CD4-positive, alpha-beta T cell (primary cell): ENCODE measurements around the gene CRAMP1. TPM values are rescaled to one million over a fixed set of nuclear protein-coding genes. Genes with fewer than 3 reads are reported as not detected.

Experiments
- ATAC-seq: fragments of 200-7000 bp; cut with Tn5 transposase; one replicate; pipeline ENCODE4 v1.10.0; 2022; ENCODE audit warnings: mild to moderate bottlenecking; ENCODE audit not compliant: poor library complexity
- CTCF ChIA-PET: fragments of 350-600 bp; sonication (Branson Sonifier 250); formaldehyde crosslinking; loops from one replicate; lab custom pipeline; 2021; ENCODE audit warnings: antibody characterized with exemption, inconsistent platforms; lab: Charles Lee
- POLR2A ChIA-PET: fragments of 350-600 bp; sonication (Branson Sonifier 250); formaldehyde crosslinking; loops from one replicate; lab custom pipeline; 2021; ENCODE audit warnings: antibody characterized with exemption, inconsistent platforms; lab: Charles Lee
- DNase-seq, 14 experiments: peaks; one replicate each; pipeline ENCODE4 v3.0.0-alpha.2; 2013 to 2020; ENCODE audit warnings: mixed read lengths in 2 of 14
- H3K27ac ChIP-seq, 2 donors: one replicate each; pipeline versions ENCODE4 v1.5.1 to v1.7.0; 2013; ENCODE audit warnings: low read length in 2 of 2, low read depth in 1 of 2, mild to moderate bottlenecking in 1 of 2
- H3K27me3 ChIP-seq, 2 experiments: 1 replicate in 1 of 2; 2 replicates in 1 of 2; pipeline versions ENCODE4 v1.6.1 to v1.7.0; 2013; ENCODE audit warnings: low read length in 2 of 2, control low read depth in 1 of 2, mild to moderate bottlenecking in 1 of 2, moderate library complexity in 1 of 2; ENCODE audit not compliant: insufficient read depth in 2 of 2, control insufficient read depth in 1 of 2
- H3K36me3 ChIP-seq: one replicate; pipeline ENCODE4 v1.6.1; 2013; ENCODE audit warnings: low read length, control low read depth; ENCODE audit not compliant: insufficient read depth
- H3K4me1 ChIP-seq: one replicate; pipeline ENCODE4 v1.6.1; 2013; ENCODE audit warnings: low read length, control low read depth; ENCODE audit not compliant: insufficient read depth
- H3K4me3 ChIP-seq: one replicate; pipeline ENCODE4 v1.5.1; 2013; ENCODE audit warnings: mild to moderate bottlenecking, low read length, moderate library complexity
- H3K9me3 ChIP-seq, 2 experiments: 1 replicate in 1 of 2; 2 replicates in 1 of 2; pipeline versions ENCODE4 v1.6.1 to v1.7.0; 2013; ENCODE audit warnings: low read length in 2 of 2, mild to moderate bottlenecking in 2 of 2, control low read depth in 1 of 2, moderate library complexity in 1 of 2; ENCODE audit not compliant: control insufficient read depth in 1 of 2, insufficient read depth in 1 of 2
- H3K27ac Mint-ChIP-seq: one replicate; pipeline ENCODE4 v1.8.0; 2020; ENCODE audit warnings: mixed read lengths
- H3K27me3 Mint-ChIP-seq: one replicate; pipeline ENCODE4 v1.8.0; 2021; ENCODE audit warnings: mixed read lengths
- H3K36me3 Mint-ChIP-seq: one replicate; pipeline ENCODE4 v1.8.0; 2021; ENCODE audit warnings: low read depth, mixed read lengths
- H3K4me1 Mint-ChIP-seq: one replicate; pipeline ENCODE4 v1.8.0; 2021; ENCODE audit warnings: low read depth, mixed read lengths
- H3K4me3 Mint-ChIP-seq: one replicate; pipeline ENCODE4 v1.8.0; 2020; ENCODE audit warnings: mild to moderate bottlenecking, mixed read lengths
- H3K9me3 Mint-ChIP-seq: one replicate; pipeline ENCODE4 v1.8.0; 2020; ENCODE audit warnings: mixed read lengths
- CTCF ChIP-seq: fragments of 200-600 bp; IDR thresholded peaks from one replicate; pipeline ENCODE4 v1.8.0; 2022; ENCODE audit warnings: antibody characterized with exemption, mild to moderate bottlenecking
- intact Hi-C, 2 experiments: fragments of 100-400 bp; cut with DNase I in 1 of 2; cut with micrococcal nuclease in 1 of 2; formaldehyde crosslinking; loops; one replicate each; pipeline versions ENCODE4 v1.15.1 to v1.9.0; 2023 to 2025; cut with DNase I, micrococcal nuclease
- total RNA-seq, 174 experiments: library from RNA in 2 of 174; stranded (reverse) in 2 of 174; gene quantifications; one replicate each; pipeline ENCODE4 v1.2.3 and lab custom pipeline; 2021 to 2026

Gene CRAMP1
- total RNA-seq, 2 experiments from 2014 or later: 14.1 to 15.2 TPM

- Mint-ChIP-seq H3K4me3 (no peak overlapping the region), H3K27ac (no peak overlapping the region), H3K4me1 (no peaks in the 10 kb centered on the region), H3K9me3 (no peaks in the 10 kb centered on the region), H3K36me3 (peaks cover 62% of the 10 kb centered on the region), H3K27me3 (no peaks in the 10 kb centered on the region)
- H3K4me3 ChIP-seq: no peak overlapping the region
- ChIA-PET CTCF (no interaction called here), POLR2A (no interaction called here)
- H3K4me1 ChIP-seq: no peaks in the 10 kb centered on the region
- H3K36me3 ChIP-seq: peaks cover 65% of the 10 kb centered on the region
- H3K27me3 ChIP-seq: no peaks in the 10 kb centered on the region
- no peak for ATAC-seq
- intact Hi-C loops: no loop called here
- no peak for TF ChIP-seq CTCF
- H3K9me3 ChIP-seq: no peaks in the 10 kb centered on the region
- H3K27ac ChIP-seq: no peak overlapping the region
- no peak for DNase-seq
Observed at GRCh38 chr16:1631931-1632637, 19.9 kb downstream of the CRAMP1 start.

- Histone ChIP-seq H3K27ac (no peak overlapping the region), H3K27me3 (no peaks in the 10 kb centered on the region), H3K4me1 (no peaks in the 10 kb centered on the region), H3K36me3 (peaks cover 62% of the 10 kb centered on the region), H3K9me3 (no peaks in the 10 kb centered on the region), H3K4me3 (no peak overlapping the region)
- Mint-ChIP-seq H3K9me3 (no peaks in the 10 kb centered on the region), H3K4me3 (no peak overlapping the region), H3K27ac (no peak overlapping the region), H3K4me1 (no peaks in the 10 kb centered on the region), H3K27me3 (no peaks in the 10 kb centered on the region), H3K36me3 (peaks cover 58% of the 10 kb centered on the region)
- ChIA-PET POLR2A (no interaction called here), CTCF (no interaction called here)
- TF ChIP-seq CTCF: no peak
- ATAC-seq: no peak
- intact Hi-C loops: no loop called here
- DNase-seq: no peak
Observed at GRCh38 chr16:1632638-1632970, 20.4 kb downstream of the CRAMP1 start.

- no peak for DNase-seq
- H3K4me3 Mint-ChIP-seq: no peak overlapping the region
- ATAC-seq: no peak
- intact Hi-C loops: no loop called here
- Histone ChIP-seq H3K27me3 (no peaks in the 10 kb centered on the region), H3K27ac (no peak overlapping the region), H3K4me1 (no peaks in the 10 kb centered on the region), H3K4me3 (no peak overlapping the region), H3K36me3 (peaks cover 68% of the 10 kb centered on the region), H3K9me3 (no peaks in the 10 kb centered on the region)
- ChIA-PET CTCF (no interaction called here), POLR2A (no interaction called here)
- no peaks in the 10 kb centered on the region for H3K9me3 Mint-ChIP-seq
- no peaks in the 10 kb centered on the region for H3K27me3 Mint-ChIP-seq
- H3K4me1 Mint-ChIP-seq: no peaks in the 10 kb centered on the region
- H3K27ac Mint-ChIP-seq: no peak overlapping the region
- peaks cover 65% of the 10 kb centered on the region for H3K36me3 Mint-ChIP-seq
- no peak for TF ChIP-seq CTCF
Observed at GRCh38 chr16:1633310-1633709, 21.1 kb downstream of the CRAMP1 start.
